ENCODE measurements around the gene TYRP1. TPM values are rescaled to one million over a fixed set of nuclear protein-coding genes. Genes with fewer than 3 reads are reported as not detected.

The TYRP1 gene
- total RNA-seq, 1 donor from 2014 or later: not detected

DNA sequence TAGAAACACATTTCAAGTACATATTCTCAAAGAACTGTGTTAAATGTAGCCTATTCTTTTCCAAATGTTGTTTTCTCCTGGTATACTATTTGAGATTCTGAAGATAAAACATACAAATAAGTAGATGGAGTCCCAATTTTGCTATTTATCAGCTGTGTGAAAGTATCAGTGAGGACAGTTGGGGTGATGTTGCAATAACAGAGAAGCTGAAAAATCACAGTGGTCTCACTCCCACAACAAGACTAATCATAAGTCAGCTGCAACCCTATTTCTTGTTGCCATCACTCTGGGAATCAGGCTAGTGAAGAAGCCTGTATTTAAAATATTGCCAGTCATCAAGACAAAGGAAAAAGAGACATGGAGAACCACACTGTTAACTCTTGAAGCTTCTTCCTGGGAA lies 55.8 kb downstream of the TYRP1 start:
- intact Hi-C loops (cut with DNase I): no loop called here
- DNase-seq (ENCODE audit: extremely low spot score in 2 of 2): no peak

GRCh38 chr9:12753931-12754330 lies 60.7 kb downstream of the TYRP1 start:
- H3K36me3 ChIP-seq: no peaks in the 10 kb centered on the region
- DNase-seq (ENCODE audit: extremely low spot score in 2 of 2): no peak
- H3K27ac ChIP-seq: no peak overlapping the region
- TF ChIP-seq CTCF (IDR thresholded peaks at IDR 0.05) (no peak), POLR2A (IDR thresholded peaks at IDR 0.05) (no peak), POLR2AphosphoS5 (IDR thresholded peaks at IDR 0.05; ENCODE audit: insufficient read depth in 1 of 2, low read depth in 1 of 2) (no peak)
- H3K9me3 ChIP-seq: no peaks in the 10 kb centered on the region
- no peak overlapping the region for H3K4me3 ChIP-seq
- H3K27me3 ChIP-seq: no peaks in the 10 kb centered on the region
- intact Hi-C loops (cut with DNase I): loop anchor here (10.0 kb wide), 1 partner anchor 61 kb away; no protein-coding TSS in a partner anchor
- no peaks in the 10 kb centered on the region for H3K4me1 ChIP-seq

More for the DNA sequence above, 55.8 kb downstream of the TYRP1 start:
- no peaks in the 10 kb centered on the region for H3K36me3 ChIP-seq
- H3K4me1 ChIP-seq: no peaks in the 10 kb centered on the region
- no peak overlapping the region for H3K27ac ChIP-seq
- no peak for TF ChIP-seq CTCF (IDR thresholded peaks at IDR 0.05)
- no peak for TF ChIP-seq POLR2A (IDR thresholded peaks at IDR 0.05)
- TF ChIP-seq POLR2AphosphoS5 (IDR thresholded peaks at IDR 0.05; ENCODE audit: insufficient read depth in 1 of 2, low read depth in 1 of 2): no peak
- no peaks in the 10 kb centered on the region for H3K9me3 ChIP-seq
- no peaks in the 10 kb centered on the region for H3K27me3 ChIP-seq
- H3K4me3 ChIP-seq: no peak overlapping the region

DNA sequence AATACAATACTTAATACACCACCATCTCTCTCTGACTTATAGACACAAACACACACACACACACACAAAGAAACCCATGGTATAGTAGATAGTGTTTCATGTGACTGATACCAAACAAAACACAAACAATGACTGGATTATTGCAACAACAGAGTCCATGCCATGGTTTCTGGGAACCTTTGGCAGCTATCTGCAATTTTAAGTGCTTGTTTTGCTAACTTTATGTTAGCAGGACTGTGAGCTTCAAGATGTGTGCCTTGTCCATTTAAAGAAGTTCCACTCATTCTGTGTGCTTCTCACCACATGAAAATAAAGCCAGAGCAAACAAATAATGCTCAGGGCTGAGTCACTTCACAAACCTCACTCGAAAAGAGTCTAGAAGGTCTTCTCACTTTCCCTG lies 66.6 kb downstream of the TYRP1 start:
- no peaks in the 10 kb centered on the region for H3K27me3 ChIP-seq
- no peak overlapping the region for H3K27ac ChIP-seq
- no peaks in the 10 kb centered on the region for H3K4me1 ChIP-seq
- H3K36me3 ChIP-seq: no peaks in the 10 kb centered on the region
- intact Hi-C loops (cut with DNase I): loop anchor here (10.0 kb wide), 1 partner anchor 55 kb away; no protein-coding TSS in a partner anchor
- TF ChIP-seq CTCF (IDR thresholded peaks at IDR 0.05) (no peak), POLR2AphosphoS5 (IDR thresholded peaks at IDR 0.05; ENCODE audit: insufficient read depth in 1 of 2, low read depth in 1 of 2) (no peak), POLR2A (IDR thresholded peaks at IDR 0.05) (no peak)
- no peak for DNase-seq (ENCODE audit: extremely low spot score in 2 of 2)
- no peaks in the 10 kb centered on the region for H3K9me3 ChIP-seq
- H3K4me3 ChIP-seq: no peak overlapping the region

Other genes with a start within 250 kb of the TYRP1 start
- 14.5 TPM for gene LURAP1L, start 81.6 kb downstream of the TYRP1 start, total RNA-seq